GM21515 (cell line): ENCODE measurements around the gene CDKN1C.

Experiments used
- ATAC-seq: cut with Tn5 transposase; IDR thresholded peaks from one replicate; pipeline ENCODE4 v1.9.1; 2021; ENCODE audit not compliant: unreplicated experiment

CDKN1C gene

DNA sequence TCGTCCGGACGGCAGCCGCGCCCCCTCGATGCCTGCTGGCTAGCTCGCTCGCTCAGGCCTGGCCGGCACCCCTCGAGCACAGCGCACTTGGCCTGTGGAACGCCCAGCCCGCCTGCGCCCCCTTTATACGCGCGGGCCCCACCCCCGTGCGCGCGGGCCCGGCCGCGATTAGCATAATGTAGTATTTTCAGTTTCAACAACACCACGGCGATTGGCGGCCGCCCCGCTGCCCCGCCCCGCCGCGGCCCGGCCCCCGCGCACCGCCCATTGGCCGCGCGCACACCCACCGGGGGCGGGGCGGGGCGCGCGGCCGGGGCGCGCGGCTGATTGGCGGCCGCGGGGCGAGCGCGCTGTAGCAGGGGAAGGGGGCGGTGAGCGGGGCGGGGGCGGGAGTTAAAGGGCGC, at the start of gene CDKN1C:
Gene CDKN1C, minus strand, starts transcription at position 98 of the 404 bp plus-strand sequence. CDS start 319 bp downstream, outside the sequence.
- ATAC-seq = peak; percentile 67

DNA sequence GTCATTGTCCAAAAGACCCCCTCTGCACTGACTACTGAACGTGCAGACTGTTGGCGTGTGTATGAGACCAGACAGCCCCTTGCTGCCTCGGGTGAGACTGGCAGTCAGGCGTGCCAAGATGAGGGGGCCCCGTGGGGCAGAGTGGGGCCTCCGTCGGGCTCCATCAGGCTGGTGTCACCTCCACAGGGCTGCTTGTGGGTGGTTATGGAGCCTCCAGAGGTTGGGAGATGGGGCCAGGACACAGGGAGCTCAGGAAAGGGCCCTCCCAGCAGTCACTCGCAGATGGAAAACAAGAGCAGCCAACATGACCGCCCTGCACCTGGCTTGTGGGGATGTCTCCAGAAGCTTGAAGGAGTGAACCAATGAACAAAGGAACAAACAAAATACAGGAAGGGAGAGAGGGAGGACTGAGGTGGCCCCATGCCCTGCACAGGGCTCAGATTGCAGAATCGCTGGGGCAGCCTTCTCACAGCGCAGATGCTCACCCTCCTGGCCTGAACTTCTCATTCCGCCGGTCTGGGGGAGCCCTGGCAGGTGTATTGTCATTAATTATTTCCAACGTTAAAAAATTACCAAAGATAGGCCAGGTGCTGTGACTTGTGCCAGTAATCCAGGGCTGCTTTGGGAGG, 49.1 kb upstream of the CDKN1C start:
- ATAC-seq = no peak

DNA sequence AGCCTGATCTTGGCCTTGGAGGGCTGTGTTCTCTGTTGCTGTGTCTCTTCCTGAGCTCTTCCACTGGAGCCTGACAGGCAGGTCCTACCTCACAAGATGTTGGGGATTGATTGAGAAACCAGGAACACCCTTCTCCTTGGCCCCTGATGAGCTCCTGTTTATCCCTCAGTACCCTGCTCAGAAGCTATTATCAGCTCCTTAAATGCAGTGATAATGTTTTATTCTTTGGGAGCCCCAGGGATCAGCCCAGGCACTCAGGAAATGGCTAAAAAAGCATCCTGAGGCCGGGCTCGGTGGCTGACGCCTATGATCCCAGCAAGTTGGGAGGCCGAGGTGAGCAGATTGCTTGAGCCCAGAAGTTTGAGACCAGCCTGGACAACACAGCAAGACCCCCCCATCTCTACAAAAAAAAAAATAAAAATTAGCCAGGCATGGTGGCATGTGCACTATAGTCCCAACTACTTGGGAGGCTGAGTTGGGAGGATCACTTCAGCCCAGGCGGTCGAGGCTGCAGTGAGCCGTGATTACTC, 48.5 kb upstream of the CDKN1C start:
- no peak for ATAC-seq

DNA sequence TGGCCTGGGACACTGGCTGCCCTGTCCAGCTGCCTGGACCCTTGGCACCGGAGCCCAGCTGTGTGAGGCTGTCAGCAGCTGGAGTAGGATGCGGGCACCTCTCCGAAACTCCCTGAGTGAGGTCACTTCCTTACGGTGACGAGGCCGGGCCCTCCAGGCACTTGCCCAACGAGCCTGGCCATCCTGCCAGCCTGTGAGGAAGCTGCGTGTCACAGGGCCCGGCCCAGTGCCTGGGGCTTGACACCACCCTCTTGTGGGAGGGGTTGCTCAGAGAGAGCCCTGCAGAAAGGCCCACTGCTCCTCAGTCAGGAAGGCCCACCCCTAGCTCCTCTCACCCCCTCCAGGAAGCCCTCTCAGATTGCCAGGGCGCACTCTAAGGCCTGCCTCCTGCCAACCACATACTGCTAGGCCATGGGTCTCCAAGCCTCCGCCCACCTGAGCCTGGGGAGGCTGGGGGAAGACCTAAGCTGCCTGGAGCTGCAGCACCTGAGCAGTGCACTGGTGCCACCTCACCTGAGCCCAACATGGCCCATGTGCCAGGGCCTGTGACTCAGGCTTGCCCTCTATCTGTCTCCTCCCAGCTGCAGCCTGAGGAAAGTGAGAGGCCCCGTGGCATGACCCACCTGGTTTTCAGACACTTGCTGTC, 47.9 kb upstream of the CDKN1C start:
- no peak for ATAC-seq

DNA sequence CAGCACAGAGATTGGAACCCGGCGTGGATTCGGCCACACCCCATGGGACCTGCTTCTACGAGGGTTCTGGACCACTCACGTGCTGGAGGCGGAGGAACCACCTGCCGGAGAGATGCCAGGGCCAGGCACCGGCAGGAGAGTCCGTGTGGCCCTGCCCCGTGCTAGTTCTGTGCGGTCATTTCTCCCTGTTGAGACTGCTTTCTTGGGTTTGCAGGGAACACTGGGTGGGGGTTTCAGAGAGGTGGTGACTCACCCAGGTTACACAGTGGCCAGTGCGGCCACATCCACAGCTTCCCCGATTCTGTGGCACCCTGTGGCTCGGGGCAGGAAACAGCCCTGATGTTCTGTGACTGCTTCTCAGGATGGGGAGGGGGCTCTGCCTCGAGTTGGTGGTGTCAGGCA, 47.3 kb upstream of the CDKN1C start:
- no peak for ATAC-seq

DNA sequence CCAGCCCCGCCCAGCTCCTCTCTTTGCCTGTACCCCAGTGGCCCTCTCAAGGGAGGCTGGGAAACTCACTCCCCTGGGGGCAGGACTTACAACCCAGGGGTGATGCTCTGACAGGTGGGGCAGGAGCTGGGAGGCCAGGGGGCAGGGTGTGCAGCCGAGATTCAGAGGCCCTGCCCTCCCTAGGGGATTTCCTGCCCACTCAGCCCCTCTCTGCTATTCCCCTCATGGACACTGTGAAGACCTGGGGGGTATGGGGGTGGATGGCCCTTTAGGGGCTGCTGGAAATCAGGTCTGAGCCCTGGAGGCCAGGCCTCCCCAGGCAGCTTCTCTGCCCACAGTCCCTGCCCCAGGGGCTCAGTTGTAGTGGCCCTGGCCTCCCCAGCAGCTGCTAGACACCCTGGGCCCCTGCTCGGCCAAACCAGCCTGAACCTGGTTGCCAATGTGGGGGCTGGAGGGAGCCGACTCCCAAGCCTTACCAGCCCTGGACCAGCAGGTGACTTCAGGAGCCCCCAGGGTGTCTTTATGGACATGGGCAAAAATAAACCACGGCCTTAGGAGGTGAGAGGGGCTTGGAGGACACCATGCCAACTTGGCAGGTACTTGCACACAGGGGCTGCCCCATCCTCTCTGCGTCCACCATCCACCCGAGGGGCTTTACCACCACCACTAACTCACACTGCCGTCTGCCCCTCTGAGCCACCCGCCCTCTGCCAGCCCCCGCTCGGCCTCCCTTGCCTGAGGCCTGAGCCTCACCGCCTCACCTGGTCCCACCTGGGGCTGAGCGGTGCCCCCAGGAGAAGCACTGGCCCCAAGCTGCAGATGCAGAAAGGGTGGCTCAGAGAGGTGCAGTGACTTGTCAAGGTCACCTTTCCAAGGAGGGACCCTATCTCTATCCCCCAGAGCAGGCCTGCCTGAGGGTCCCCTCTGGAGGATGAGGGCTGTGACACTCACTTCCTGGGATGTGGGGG, 46.5 kb upstream of the CDKN1C start:
- no peak for ATAC-seq

DNA sequence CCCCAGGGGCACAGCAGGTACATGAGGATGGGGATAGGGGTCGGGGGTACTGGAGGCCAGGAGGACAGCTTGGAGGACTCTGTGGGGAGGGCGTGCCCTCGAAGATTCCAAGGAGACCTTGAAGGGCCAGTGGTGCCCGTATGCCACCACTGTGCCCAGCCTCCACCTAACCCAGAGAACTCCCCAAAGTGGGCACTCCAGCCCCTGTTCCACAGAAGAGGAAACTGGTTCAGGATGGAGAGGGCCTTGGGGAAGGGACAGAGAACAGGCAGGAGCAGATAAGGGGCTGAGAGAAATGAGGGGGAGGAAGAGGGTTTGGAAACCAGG, 45.8 kb upstream of the CDKN1C start:
- no peak for ATAC-seq

DNA sequence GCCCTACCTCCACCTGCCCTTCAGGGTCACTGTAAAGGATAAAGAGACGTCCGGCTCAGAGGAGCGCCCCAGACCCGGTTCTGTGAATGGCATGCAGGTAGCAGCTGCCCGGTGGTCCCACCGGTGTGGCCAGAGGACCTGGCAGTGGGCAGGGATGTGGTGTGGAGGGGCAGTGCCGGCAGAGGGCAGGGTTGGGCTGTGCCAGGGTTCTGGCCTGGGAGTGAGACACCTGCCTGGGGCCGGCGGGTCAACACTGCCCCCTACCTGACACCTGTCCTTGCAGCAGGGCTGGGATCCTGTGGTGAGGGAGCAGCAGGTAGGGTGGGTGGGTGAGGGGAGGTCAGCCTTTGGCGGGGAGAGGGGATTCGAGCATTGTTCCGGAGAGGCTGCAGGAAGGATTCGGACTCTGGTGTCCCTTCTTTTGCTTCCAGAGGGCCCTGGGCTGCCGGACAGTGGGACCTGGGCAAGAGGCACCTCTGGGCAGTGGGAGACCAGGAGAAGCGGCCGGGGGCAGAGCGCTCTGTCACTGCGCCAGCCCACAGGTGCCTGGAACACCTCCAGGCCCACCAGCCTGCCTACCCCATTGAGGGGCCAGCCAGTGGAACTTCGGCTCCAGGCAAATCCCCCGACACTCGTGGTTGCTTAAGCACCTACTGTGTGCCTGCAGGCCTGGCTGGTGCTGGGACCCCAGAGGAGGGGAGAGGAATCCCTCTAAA, 45.3 kb upstream of the CDKN1C start:
- peak; percentile 37 for ATAC-seq

DNA sequence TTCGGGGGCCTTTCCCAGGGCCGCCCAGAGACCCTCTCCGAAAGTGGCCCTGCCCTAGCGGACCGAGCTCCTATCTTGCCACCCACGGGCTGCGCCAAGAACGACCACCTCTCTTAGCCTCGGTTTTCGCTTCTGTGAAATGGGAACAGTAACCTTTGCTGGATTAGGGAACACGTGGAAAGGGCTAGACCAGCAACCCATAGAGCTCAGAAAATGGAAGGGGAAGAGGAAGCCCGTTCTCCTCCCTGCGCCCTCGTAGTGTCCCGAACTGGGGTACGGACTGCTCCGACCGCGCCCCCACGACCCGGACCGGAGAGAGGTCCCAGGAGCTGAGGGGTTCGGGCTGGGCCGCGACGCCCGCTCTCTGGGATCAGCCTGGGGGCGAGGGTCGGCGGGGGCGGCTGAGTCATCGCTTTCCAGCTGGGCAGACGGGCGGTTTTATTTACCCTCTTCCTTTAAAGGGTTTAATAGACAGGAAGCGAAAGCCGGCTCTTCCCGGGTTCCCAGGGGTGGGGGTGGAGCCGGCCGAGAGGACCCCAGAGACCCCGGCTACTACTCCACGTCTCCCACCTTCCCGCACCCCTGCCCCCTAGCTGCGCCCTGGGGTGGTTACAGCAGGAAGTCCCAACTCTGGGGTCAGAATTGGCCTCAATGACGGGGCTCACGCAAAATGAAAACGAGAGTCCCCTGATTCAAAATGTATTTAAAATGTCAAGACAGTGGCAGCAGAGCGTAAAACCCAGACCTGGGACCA, 44.6 kb upstream of the CDKN1C start:
- peak; percentile 33 for ATAC-seq

DNA sequence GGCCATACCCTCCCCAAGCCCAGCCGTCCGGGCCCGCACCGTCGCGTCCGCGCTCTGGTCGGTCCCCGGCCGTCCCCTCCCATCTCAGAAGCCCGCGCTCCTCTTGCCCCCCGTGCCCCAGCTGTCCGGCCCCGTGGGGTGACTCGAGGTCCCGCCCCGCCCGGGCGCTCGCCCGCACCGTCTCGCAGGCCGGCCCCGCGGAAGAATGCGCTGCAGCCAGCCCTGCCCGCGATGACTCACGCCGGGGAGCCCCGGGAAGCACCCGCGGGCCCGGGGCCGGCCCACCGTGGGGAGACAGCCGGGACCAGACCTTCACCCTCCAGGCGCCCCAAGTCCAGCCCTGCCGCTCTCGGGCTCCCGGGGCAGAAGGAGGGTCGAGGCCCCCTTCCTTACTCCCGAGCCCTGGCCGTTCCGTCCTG, 44.0 kb upstream of the CDKN1C start:
- no peak for ATAC-seq

DNA sequence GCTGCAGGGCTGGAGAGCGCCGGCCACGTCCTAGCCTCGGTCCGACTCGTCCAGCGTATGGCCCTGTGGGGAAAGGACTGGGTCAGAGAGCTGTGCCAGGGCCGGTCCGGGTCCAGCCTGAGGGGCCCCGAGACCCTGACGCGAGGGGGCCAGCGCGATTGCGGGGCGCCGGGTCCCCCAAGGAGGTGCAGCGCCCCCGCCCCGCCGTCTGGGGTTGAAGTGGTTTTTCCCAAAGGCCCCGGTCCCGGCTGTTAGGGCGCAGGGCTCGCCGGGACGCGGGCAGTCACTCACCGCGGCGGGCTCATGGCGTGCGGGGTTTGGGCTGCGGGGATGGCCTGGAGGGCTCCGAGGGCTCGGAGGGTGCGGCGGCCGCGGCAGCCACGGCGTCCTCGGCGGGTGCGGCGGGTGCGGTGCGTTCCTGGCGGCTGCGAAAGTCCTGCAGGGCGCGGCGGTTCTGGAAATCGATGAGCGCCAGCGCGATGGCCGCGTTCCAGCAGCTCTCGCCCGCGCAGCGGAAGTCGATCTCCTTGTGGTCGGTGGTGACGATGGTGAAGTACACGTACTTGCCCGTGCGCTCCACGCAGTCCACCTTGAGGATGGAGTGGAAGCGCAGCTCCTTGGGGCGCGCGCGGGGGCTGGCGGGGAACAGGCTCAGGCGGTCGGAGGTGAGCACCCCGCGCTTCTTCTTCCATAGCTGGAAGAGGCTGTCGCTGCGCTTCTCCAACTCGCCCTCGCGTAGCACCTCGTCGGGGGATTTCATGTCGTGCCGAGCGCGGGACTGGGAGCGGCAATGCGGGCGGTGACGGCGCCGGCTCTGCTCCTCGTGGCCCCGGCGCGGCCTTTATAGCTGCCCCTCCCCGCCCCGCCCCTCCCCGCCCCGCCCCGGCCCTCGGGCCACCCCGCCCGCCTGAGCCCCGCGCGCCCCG, 43.3 kb upstream of the CDKN1C start, which contains the start of gene PHLDA2:
Gene PHLDA2, minus strand, starts transcription at position 816 of the 926 bp plus-strand sequence. Its CDS starts 56 bp downstream, at position 760.
- no peak for ATAC-seq

DNA sequence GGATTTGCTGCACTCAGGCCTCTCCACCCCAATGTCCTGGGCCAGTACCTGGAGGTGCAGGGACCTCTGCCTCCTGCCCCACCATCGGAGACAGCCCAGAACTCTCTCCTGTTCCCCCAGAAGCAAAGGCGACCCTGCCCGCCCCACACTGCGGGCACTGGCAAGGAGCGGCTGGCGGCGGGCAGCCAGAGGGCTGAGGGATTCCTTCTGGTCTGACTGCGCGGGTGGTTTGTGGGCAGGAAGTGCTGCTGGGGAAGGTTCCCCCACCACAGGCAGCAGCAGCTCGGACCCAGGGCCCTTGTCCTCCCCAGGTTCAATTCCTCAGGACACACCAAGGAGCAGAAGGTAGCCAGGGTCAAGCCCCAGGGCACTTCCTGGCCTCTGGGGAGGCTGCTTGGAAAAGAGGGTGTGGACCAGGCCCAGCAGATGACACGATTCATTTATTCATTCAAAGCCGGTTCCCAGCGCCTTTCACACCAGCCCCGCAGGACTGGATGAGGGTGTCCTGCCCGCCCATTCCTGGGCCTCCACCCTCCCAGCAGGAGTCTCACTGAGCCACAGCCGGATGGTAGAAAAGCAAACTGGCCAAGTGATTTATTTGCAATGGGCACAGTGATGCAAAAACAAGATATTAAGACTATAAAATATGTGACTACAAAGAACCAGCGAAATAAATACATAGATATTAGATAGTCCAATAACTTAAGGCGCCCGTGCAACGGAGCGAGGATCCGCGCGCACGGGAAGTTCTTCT, 42.5 kb upstream of the CDKN1C start:
- no peak for ATAC-seq

DNA sequence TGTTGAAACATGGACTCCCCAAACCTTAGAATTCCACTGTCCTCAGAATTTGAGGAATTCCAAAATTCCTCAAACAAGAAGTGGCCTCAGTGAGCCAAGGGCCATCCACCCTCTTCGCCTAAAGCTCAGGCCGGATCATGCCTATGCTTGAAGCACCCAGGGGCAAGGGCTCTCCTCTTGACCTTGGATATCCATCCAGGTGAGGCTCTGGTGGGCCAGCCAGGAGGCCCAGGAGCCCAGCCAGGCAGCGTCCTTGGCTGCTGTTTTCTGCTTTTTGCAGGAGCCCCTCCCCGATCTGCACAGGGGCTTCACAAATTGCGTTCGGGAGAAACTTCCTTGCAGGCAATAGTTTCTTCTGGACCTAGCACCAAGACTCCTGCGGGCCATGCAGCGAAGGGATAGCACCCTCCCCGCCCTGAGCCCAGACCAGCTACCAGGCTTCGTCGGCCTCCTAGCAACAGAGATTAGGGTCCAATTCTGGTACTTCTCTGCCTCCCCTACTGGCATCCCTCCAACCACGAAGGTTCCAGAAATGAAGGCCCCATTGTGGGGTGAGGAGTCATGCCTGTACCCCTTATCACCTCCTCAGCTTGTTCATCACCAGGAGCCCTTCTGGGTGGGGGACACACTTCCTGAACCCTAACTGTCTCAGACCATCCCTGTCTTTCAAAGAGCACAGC, 41.7 kb upstream of the CDKN1C start:
- no peak for ATAC-seq

DNA sequence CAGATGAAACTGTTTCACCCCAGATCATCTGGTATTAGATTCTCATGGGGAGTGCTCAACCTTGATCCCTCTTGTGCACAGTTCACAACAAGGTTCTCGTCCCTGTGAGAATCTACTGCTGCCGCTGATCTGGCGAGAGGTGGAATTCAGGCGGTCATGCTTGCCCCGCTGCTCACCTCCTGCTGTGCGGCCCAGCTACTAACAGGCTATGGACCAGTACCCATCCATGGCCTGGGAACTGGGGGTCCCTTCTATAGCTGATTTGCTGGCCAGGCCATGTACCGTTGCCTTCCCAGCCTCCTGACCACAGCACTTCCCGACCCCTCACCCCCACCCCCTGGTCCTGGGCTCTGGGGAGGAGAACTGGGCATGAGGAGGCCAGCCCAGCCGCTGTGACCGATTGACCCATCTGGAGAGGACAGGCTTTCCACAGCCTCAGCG, 41.1 kb upstream of the CDKN1C start:
- no peak for ATAC-seq

DNA sequence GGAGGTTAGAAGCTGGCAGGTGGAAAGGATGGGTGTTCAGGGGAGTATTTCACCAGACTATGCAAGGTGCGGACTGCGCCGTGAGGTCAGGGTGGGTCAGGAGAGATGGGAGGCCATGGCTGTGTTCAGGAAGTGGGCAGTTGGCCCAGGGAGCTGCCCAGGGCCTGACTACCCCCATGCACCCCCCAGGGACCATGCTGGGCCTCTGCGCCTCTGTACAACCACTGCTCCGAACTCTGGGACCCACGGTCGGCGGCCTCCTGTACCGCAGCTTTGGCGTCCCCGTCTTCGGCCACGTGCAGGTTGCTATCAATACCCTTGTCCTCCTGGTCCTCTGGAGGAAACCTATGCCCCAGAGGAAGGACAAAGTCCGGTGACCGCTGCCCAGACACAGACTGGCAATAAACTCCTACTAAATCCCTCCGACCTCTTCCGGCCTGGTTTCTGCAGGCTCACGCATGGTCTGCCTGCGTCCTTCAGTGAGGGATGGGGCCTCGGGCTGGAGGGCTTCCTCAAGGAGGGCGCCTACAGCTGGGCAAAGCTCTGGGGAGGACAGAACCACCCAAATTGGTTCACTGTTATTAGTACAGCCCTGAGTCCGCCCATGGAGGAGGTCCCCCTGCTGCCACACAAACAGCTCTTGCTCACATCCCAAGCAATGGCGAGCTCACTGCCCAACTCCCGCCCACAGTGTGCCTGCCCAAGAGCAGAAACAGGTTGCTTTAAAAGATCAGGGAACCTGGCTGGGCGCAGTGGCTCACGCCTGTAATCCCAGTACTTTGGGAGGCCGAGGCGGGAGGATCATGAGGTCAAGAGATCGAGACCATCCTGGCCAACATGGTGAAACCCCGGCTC, 39.5 kb upstream of the CDKN1C start:
- ATAC-seq = no peak

DNA sequence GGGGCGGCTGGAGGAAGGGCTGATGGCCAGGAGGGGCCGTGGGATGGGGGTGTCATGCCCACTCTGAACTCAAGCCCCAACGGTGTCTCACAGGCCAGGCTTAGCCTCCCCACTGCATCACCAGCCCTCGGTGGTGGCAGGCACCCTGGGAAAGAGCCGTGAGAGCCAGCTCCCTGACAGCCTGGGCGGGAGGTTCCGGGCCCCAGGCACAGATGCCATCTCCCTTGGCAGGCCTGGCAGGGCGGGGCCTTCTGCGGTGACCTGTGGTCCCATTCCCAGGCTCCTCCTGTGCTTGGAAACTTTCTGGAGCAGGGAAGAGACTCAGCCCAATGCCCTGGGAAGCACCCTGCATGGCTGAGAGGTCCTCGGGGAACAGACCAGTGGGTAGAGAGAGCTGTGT, 38.8 kb upstream of the CDKN1C start:
- ATAC-seq = no peak
